ENCODE data around the gene STARD10. TPM values are rescaled to one million over a fixed set of nuclear protein-coding genes. Genes with fewer than 3 reads are reported as not detected.

STARD10 gene
- total RNA-seq, 4 donors from 2014 or later: 39.1 to 103 (median 71.1) TPM

GRCh38 chr11:72782081-72782920 lies 11.5 kb downstream of the STARD10 start:
- H3K27ac ChIP-seq: peak overlapping the region in 2 of 4 donors; percentile 46 to 63
- H3K9me3 ChIP-seq: no peaks in the 10 kb centered on the region
- H3K36me3 ChIP-seq: no peaks in the 10 kb centered on the region
- DNase-seq: no peak
- intact Hi-C loops (cut with DNase I; ENCODE audit: low total_unique reads) (no loop called here), in situ Hi-C loops (cut with MboI; ENCODE audit: low sequenced_read_pairs in 4 of 4) (loop anchor here in 2 of 4 donors (5.0 to 10.0 kb wide), 2 partner anchors 55 to 58 kb away; no protein-coding TSS in a partner anchor)
- no peaks in the 10 kb centered on the region for H3K27me3 ChIP-seq
- peaks cover 14 to 18% of the 10 kb centered on the region in 2 donors for H3K4me1 ChIP-seq
- peak overlapping the region; percentile 53 to 77 (median 61) for H3K4me3 ChIP-seq
- peak in 1 of 2 donors; percentile 22 for ATAC-seq
- TF ChIP-seq POLR2A (IDR thresholded peaks at IDR 0.05): no peak
- no peak for TF ChIP-seq CTCF (IDR thresholded peaks at IDR 0.05 in 4 of 5, conservative IDR thresholded peaks at IDR 0.05 in 1 of 5)

DNA sequence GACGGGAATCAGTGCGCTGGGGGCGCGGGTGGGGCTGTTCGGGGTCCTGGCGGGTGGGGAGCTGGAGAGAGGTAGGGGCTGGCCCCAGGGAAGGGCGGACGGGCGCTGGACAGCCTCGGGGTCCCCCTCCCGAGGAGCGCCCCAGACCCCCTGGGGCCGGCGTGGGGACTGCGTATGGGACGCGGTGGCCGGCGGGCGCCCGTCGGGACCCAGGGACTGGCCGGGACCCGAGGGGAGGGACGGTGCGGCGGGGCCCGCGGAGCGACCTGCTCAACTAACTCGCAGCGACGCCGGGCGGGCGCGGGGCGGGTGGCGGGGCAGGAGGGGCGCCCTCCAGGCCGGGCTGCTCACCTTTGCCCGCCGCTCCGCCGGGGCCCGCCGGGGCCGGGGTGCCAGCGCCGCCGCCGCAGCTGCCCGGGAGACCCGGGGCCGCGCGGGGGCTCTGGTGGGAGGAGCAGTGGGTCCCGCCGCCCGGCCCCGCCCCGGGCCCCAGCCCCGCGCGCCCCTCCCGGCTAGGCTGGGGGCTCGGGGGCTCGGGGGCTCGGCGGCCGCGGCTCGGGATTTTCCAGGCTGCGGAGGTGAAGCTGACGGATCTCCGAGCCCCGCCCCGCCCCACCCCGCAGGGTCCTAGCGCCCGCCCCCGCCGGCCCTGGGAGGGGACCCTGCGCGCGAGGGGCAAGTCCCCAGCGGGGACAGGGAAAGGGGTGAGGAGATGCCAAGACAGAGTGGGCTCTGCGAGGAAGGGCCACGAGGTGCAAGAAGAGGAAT lies 12.3 kb downstream of the STARD10 start:
- intact Hi-C loops (cut with DNase I; ENCODE audit: low total_unique reads): no loop called here

DNA sequence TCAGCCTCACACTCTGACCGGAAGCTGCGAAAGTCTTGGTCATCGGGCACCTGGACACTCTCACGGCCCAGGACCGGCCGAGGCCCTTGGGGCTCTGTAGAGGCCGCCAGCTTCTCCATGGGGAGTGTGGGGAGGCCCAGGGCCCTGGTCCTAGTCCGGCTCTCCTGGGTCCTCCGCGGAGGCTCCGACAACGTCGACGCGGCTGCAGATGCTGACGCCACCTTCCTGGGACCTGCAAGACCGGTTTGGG lies 12.9 kb downstream of the STARD10 start:
- DNase-seq (no peak), ATAC-seq (peak; percentile 3 to 35)
- no peaks in the 10 kb centered on the region for H3K9me3 ChIP-seq
- intact Hi-C loops (cut with DNase I; ENCODE audit: low total_unique reads) (no loop called here), in situ Hi-C loops (cut with MboI; ENCODE audit: low sequenced_read_pairs in 4 of 4) (loop anchor here in 2 of 4 donors (5.0 to 10.0 kb wide), 2 partner anchors 54 to 56 kb away; no protein-coding TSS in a partner anchor)
- peaks cover 19 to 25% of the 10 kb centered on the region in 2 donors for H3K4me1 ChIP-seq
- H3K4me3 ChIP-seq: peak overlapping the region; percentile 69 to 92 (median 78)
- TF ChIP-seq CTCF (IDR thresholded peaks at IDR 0.05 in 4 of 5, conservative IDR thresholded peaks at IDR 0.05 in 1 of 5): no peak
- no peak for TF ChIP-seq POLR2A (IDR thresholded peaks at IDR 0.05)
- H3K27me3 ChIP-seq: no peaks in the 10 kb centered on the region
- H3K27ac ChIP-seq: peak overlapping the region in 3 of 4 donors; percentile 48 to 63 (median 52)
- H3K36me3 ChIP-seq: no peaks in the 10 kb centered on the region

More for the DNA sequence above, 12.3 kb downstream of the STARD10 start:
- DNase-seq: no peak
- Histone ChIP-seq H3K27me3 (no peaks in the 10 kb centered on the region), H3K4me1 (peaks cover 19 to 25% of the 10 kb centered on the region in 2 donors), H3K27ac (peak overlapping the region in 3 of 4 donors; percentile 48 to 63 (median 52)), H3K4me3 (peak overlapping the region; percentile 69 to 92 (median 78)), H3K9me3 (no peaks in the 10 kb centered on the region), H3K36me3 (no peaks in the 10 kb centered on the region)
- ATAC-seq: peak; percentile 59 to 63
- TF ChIP-seq CTCF (IDR thresholded peaks at IDR 0.05 in 4 of 5, conservative IDR thresholded peaks at IDR 0.05 in 1 of 5) (no peak), POLR2A (IDR thresholded peaks at IDR 0.05) (no peak)
- in situ Hi-C loops (cut with MboI; ENCODE audit: low sequenced_read_pairs in 4 of 4): loop anchor here in 2 of 4 donors (5.0 to 10.0 kb wide), 2 partner anchors 54 to 57 kb away; no protein-coding TSS in a partner anchor

DNA sequence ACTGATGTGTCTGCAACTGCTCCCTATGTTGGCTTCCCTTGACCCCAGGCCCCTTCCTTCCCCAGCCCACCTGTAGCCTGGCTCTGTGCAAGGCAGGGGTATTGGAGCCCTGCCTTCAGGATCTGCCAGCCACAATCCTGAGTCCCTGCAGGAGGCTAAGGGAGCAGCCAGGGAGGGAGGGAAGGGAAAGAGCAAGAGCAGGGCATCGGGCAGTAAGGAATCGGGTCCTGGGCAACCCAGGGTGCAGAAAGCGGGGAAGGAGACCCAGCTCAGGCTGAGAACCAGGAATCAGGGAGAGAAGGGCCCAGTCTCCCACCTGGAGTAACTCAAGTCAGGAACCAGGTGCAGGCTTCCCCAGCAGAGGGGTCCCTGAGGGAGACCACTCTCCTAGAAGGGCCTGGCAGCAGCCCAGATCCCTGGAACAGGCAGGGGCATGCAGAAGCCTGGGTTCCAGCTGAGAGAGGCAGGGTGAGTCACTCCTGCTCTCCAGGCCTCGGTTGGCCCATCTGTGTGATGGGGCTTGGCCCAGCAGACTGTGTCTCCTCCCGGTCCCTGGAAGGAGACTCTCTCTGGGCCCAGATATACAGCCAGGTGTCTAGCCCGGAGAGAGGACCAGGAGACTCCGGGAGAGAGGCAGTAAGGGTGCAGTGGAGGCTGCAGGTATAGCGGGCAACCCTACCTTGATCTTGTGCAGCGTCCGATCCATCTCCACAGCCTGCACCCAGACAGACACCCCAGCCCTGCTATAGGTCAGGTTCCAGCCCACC lies 13.4 kb downstream of the STARD10 start:
- DNase-seq (no peak), ATAC-seq (peak in 1 of 2 donors; percentile 9)
- no peaks in the 10 kb centered on the region for H3K36me3 ChIP-seq
- H3K4me1 ChIP-seq: peaks cover 19 to 25% of the 10 kb centered on the region in 2 donors
- in situ Hi-C loops (cut with MboI; ENCODE audit: low sequenced_read_pairs in 4 of 4): loop anchor here in 2 of 4 donors (5.0 to 10.0 kb wide), 2 partner anchors 53 to 56 kb away; no protein-coding TSS in a partner anchor
- TF ChIP-seq POLR2A (IDR thresholded peaks at IDR 0.05): no peak
- TF ChIP-seq CTCF (IDR thresholded peaks at IDR 0.05 in 4 of 5, conservative IDR thresholded peaks at IDR 0.05 in 1 of 5): no peak
- H3K4me3 ChIP-seq: peak overlapping the region; percentile 69 to 92 (median 78)
- no peaks in the 10 kb centered on the region for H3K9me3 ChIP-seq
- H3K27me3 ChIP-seq: no peaks in the 10 kb centered on the region
- peak overlapping the region in 2 of 4 donors; percentile 48 to 63 for H3K27ac ChIP-seq
- intact Hi-C loops (cut with DNase I; ENCODE audit: low total_unique reads): no loop called here

Data from gastrocnemius medialis (tissue), 4 donors.